Ovary (tissue), 3 donors: Measurements from ENCODE around the gene NCOR1.

Experiments used
- CTCF ChIP-seq, 3 donors: fragments of 450-650 bp in 2 of 3; fragments of 200-600 bp in 1 of 3; IDR thresholded peaks; one replicate each; pipeline versions ENCODE4 v1.5.1 to v1.8.0; 2016 to 2022; ENCODE audit warnings: antibody characterized with exemption in 3 of 3, mild to moderate bottlenecking in 1 of 3
- POLR2A ChIP-seq: fragments of 450-650 bp; IDR thresholded peaks from one replicate; pipeline ENCODE4 v1.6.1; 2017; ENCODE audit warnings: antibody characterized with exemption, mild to moderate bottlenecking, moderate library complexity
- donor health status: DM: no; HTN: no; CAD: no.

GRCh38 chr17:16002708-16003260 is 212.6 kb downstream of the NCOR1 start:
- TF ChIP-seq POLR2A (no peak), CTCF (IDR thresholded peaks at IDR 0.05) (no peak)
